T-cell (primary cell): ENCODE data around the gene ANO2. TPM values are rescaled to one million over a fixed set of nuclear protein-coding genes. Genes with fewer than 3 reads are reported as not detected.

ENCODE experiments used
- ATAC-seq, 4 experiments: fragments of 200-7000 bp in 3 of 4; fragments of 150-1000 bp in 1 of 4; cut with Tn5 transposase; replicated peaks in 1 of 4; 1 replicate in 3 of 4; 2 replicates in 1 of 4; pipeline ENCODE4 v1.10.0; 2021; ENCODE audit warnings: moderate library complexity in 3 of 4, mild to moderate bottlenecking in 2 of 4, moderate number of reproducible peaks in 1 of 4
- CTCF ChIA-PET, 2 donors: fragments of 300-600 bp; sonication (Branson Sonifier 250); formaldehyde crosslinking; loops; one replicate each; lab custom pipeline; 2022; ENCODE audit warnings: antibody characterized with exemption in 2 of 2; lab: Charles Lee
- POLR2A ChIA-PET, 2 donors: fragments of 300-600 bp; sonication (Branson Sonifier 250); formaldehyde crosslinking; loops; one replicate each; lab custom pipeline; 2022; ENCODE audit warnings: antibody characterized with exemption in 2 of 2; lab: Charles Lee
- DNase-seq, 35 experiments: peaks; one replicate each; pipeline versions ENCODE4 v3.0.0 to v3.0.0-alpha.2; 2013 to 2023
- H3K27ac ChIP-seq: one replicate; pipeline ENCODE4 v1.5.1; 2013; ENCODE audit warnings: low read length
- H3K27me3 ChIP-seq, 2 experiments: replicated peaks in 1 of 2; 1 replicate in 1 of 2; 2 replicates in 1 of 2; pipeline versions ENCODE4 v1.6.1 to v1.7.0; 2013; ENCODE audit warnings: low read length in 1 of 2, mixed read lengths in 1 of 2; ENCODE audit not compliant: control insufficient read depth in 2 of 2, insufficient read depth in 2 of 2; ENCODE audit errors: extremely low read depth in 1 of 2
- H3K36me3 ChIP-seq, 2 donors: 1 replicate in 1 of 2; 2 replicates in 1 of 2; pipeline versions ENCODE4 v1.6.1 to v1.7.0; 2013; ENCODE audit warnings: low read length in 1 of 2; ENCODE audit not compliant: control insufficient read depth in 2 of 2, insufficient read depth in 1 of 2; ENCODE audit errors: extremely low read depth in 1 of 2
- H3K4me1 ChIP-seq, 2 experiments: 1 replicate in 1 of 2; 2 replicates in 1 of 2; pipeline versions ENCODE4 v1.6.1 to v1.7.0; 2013; ENCODE audit warnings: low read length in 2 of 2, mixed read lengths in 1 of 2; ENCODE audit not compliant: insufficient read depth in 2 of 2, control insufficient read depth in 1 of 2; ENCODE audit errors: extremely low read depth in 1 of 2
- H3K4me3 ChIP-seq, 2 donors: 1 replicate in 1 of 2; 2 replicates in 1 of 2; pipeline versions ENCODE4 v1.5.1 to v1.7.0; 2013; ENCODE audit warnings: mild to moderate bottlenecking in 2 of 2, low read length in 1 of 2, moderate library complexity in 1 of 2; ENCODE audit not compliant: control insufficient read depth in 1 of 2; ENCODE audit errors: extremely low read depth in 1 of 2
- H3K9me3 ChIP-seq: 2 replicates; pipeline ENCODE4 v1.7.0; 2013
- H3K27ac Mint-ChIP-seq, 2 donors: one replicate each; pipeline ENCODE4 v1.8.0; 2020 to 2021; ENCODE audit warnings: mild to moderate bottlenecking in 2 of 2, mixed read lengths in 2 of 2
- H3K27me3 Mint-ChIP-seq, 2 donors: one replicate each; pipeline ENCODE4 v1.8.0; 2021 to 2022; ENCODE audit warnings: mixed read lengths in 2 of 2
- H3K36me3 Mint-ChIP-seq: one replicate; pipeline ENCODE4 v1.8.0; 2021; ENCODE audit warnings: mixed read lengths
- H3K4me1 Mint-ChIP-seq, 3 donors: one replicate each; pipeline ENCODE4 v1.8.0; 2020 to 2022; ENCODE audit warnings: mixed read lengths in 3 of 3, mild to moderate bottlenecking in 1 of 3
- H3K4me3 Mint-ChIP-seq, 3 donors: one replicate each; pipeline ENCODE4 v1.8.0; 2020 to 2022; ENCODE audit warnings: mild to moderate bottlenecking in 3 of 3, mixed read lengths in 3 of 3, moderate library complexity in 3 of 3
- H3K9me3 Mint-ChIP-seq, 3 donors: one replicate each; pipeline ENCODE4 v1.8.0; 2020 to 2022; ENCODE audit warnings: mixed read lengths in 3 of 3
- WGBS: methylation state at CpG from one replicate; pipeline ENCODE4 v1.1.5; 2013; ENCODE audit warnings: missing lambda C conversion rate; ENCODE audit not compliant: insufficient coverage; 5-methylcytosine and 5-hydroxymethylcytosine counted together
- total RNA-seq, 35 experiments: library from RNA in 6 of 35; stranded (reverse) in 6 of 35; fragments of 120-200 nt in 1 of 35; gene quantifications; one replicate each; pipeline versions ENCODE4 v1.2.1 to v1.2.4 and lab custom pipeline; 2013 to 2026

ANO2 gene
- total RNA-seq, 5 donors from 2014 or later (not counting 1 experiment from before 2014, with no cell fraction given), result not detected

GRCh38 chr12:5746036-5746908 is 198.8 kb downstream of the ANO2 start:
- peak overlapping the region in 1 of 3 donors; percentile 2 for H3K4me3 Mint-ChIP-seq
- no peak overlapping the region for H3K27ac ChIP-seq
- H3K4me1 Mint-ChIP-seq, result peaks cover 8 to 17% (median 16%) of the 10 kb centered on the region in 3 donors
- no peak for DNase-seq
- ChIA-PET CTCF (interaction anchor here (0.6 to 1.5 kb wide), 8 partner anchors 12 to 144 kb away, joined by 3 to 6 read pairs (median 3); no protein-coding TSS in a partner anchor), POLR2A (no interaction called here)
- H3K36me3 ChIP-seq, result no peaks in the 10 kb centered on the region
- ATAC-seq, result no peak
- peak overlapping the region in 1 of 2 donors; percentile 67 for H3K27ac Mint-ChIP-seq
- H3K4me1 ChIP-seq, result peaks cover 0 to 15% of the 10 kb centered on the region in 2 experiments
- H3K9me3 Mint-ChIP-seq, result no peaks in the 10 kb centered on the region
- H3K27me3 ChIP-seq, result peaks cover 0 to 4% of the 10 kb centered on the region in 2 experiments
- H3K9me3 ChIP-seq, result no peaks in the 10 kb centered on the region
- H3K36me3 Mint-ChIP-seq, result no peaks in the 10 kb centered on the region
- WGBS, result 82% methylated on average over 5 of the region's 6 CpGs
- peaks cover 4 to 6% of the 10 kb centered on the region in 2 donors for H3K27me3 Mint-ChIP-seq
- H3K4me3 ChIP-seq, result no peak overlapping the region

GRCh38 chr12:5745251-5745888 is 199.7 kb downstream of the ANO2 start:
- peak in 2 of 4 experiments; percentile 50 to 57 for ATAC-seq
- WGBS, result 34% methylated on average over 4 of the region's 6 CpGs
- Histone ChIP-seq H3K27me3 (peaks cover 0 to 7% of the 10 kb centered on the region in 2 experiments), H3K4me3 (no peak overlapping the region), H3K27ac (no peak overlapping the region), H3K4me1 (peaks cover 0 to 15% of the 10 kb centered on the region in 2 experiments), H3K9me3 (no peaks in the 10 kb centered on the region), H3K36me3 (no peaks in the 10 kb centered on the region)
- CTCF ChIA-PET, result interaction anchor here (0.6 to 1.5 kb wide), 8 partner anchors 32 to 143 kb away, joined by 3 to 6 read pairs (median 3); no protein-coding TSS in a partner anchor
- Mint-ChIP-seq H3K27me3 (peaks cover 4 to 6% of the 10 kb centered on the region in 2 donors), H3K36me3 (no peaks in the 10 kb centered on the region), H3K4me3 (no peak overlapping the region), H3K4me1 (peaks cover 8 to 17% (median 16%) of the 10 kb centered on the region in 3 donors), H3K27ac (no peak overlapping the region), H3K9me3 (no peaks in the 10 kb centered on the region)
- POLR2A ChIA-PET, result no interaction called here
- peak in 29 of 35 experiments; percentile 3 to 66 (median 28) for DNase-seq

- Mint-ChIP-seq H3K27me3 (peaks cover 4 to 8% of the 10 kb centered on the region in 2 donors), H3K4me3 (no peak overlapping the region), H3K27ac (no peak overlapping the region), H3K4me1 (peaks cover 6 to 8% (median 8%) of the 10 kb centered on the region in 3 donors), H3K9me3 (no peaks in the 10 kb centered on the region), H3K36me3 (no peaks in the 10 kb centered on the region)
- whole genome bisulfite sequencing, result no CpG with 5 or more reads among the region's 2 CpGs
- ChIA-PET CTCF (interaction anchor here in 1 of 2 donors (0.6 kb wide), 1 partner anchor 886 kb away, joined by 3 read pairs; no protein-coding TSS in a partner anchor), POLR2A (no interaction called here)
- no peak for DNase-seq
- Histone ChIP-seq H3K4me1 (peaks cover 0 to 9% of the 10 kb centered on the region in 2 experiments), H3K27ac (no peak overlapping the region), H3K27me3 (peaks cover 0 to 10% of the 10 kb centered on the region in 2 experiments), H3K36me3 (no peaks in the 10 kb centered on the region), H3K9me3 (no peaks in the 10 kb centered on the region), H3K4me3 (no peak overlapping the region)
- ATAC-seq, result no peak
These were observed 202.8 kb downstream of the ANO2 start for GRCh38 chr12:5742258-5742657.

DNA sequence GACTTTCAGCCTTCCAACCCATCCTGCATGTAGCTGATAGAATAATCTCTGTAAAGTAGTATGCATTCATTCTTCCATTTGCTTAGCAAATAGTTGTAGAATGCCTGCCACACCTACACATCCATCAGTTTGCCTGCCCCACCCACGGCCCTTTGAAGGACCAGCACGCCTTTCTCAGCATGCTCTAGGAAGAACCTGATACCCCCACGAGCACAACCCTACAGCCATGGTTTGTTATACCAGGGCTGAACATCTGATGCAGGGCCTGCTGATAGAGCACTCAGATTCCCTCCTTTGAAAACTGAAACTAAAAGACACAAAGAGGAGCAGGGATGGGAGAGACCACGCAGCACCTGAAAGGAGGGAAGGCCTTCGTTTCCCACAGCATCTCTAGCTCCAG is 205.1 kb downstream of the ANO2 start:
- no peak overlapping the region for H3K27ac ChIP-seq
- WGBS, result 60% methylated on average over 1 of the region's 5 CpGs
- Mint-ChIP-seq H3K27ac (no peak overlapping the region), H3K36me3 (no peaks in the 10 kb centered on the region), H3K27me3 (peaks cover 9 to 12% of the 10 kb centered on the region in 2 donors), H3K4me1 (no peaks in the 10 kb centered on the region), H3K9me3 (no peaks in the 10 kb centered on the region), H3K4me3 (no peak overlapping the region)
- POLR2A ChIA-PET, result no interaction called here
- no peak overlapping the region for H3K4me3 ChIP-seq
- H3K36me3 ChIP-seq, result no peaks in the 10 kb centered on the region
- DNase-seq (no peak), ATAC-seq (no peak)
- H3K9me3 ChIP-seq, result no peaks in the 10 kb centered on the region
- H3K27me3 ChIP-seq, result peaks cover 0 to 6% of the 10 kb centered on the region in 2 experiments
- peaks cover 0 to 2% of the 10 kb centered on the region in 2 experiments for H3K4me1 ChIP-seq
- CTCF ChIA-PET, result no interaction called here

- DNase-seq (no peak), ATAC-seq (no peak)
- Histone ChIP-seq H3K36me3 (no peaks in the 10 kb centered on the region), H3K9me3 (no peaks in the 10 kb centered on the region), H3K4me3 (no peak overlapping the region), H3K27me3 (peaks cover 0 to 6% of the 10 kb centered on the region in 2 experiments), H3K4me1 (peaks cover 0 to 2% of the 10 kb centered on the region in 2 experiments), H3K27ac (no peak overlapping the region)
- WGBS, result no CpG with 5 or more reads among the region's 3 CpGs
- POLR2A ChIA-PET, result no interaction called here
- Mint-ChIP-seq H3K36me3 (no peaks in the 10 kb centered on the region), H3K4me1 (no peaks in the 10 kb centered on the region), H3K4me3 (no peak overlapping the region), H3K27me3 (peaks cover 9% of the 10 kb centered on the region in 2 donors), H3K9me3 (no peaks in the 10 kb centered on the region), H3K27ac (no peak overlapping the region)
- CTCF ChIA-PET, result no interaction called here
These were observed 207.3 kb downstream of the ANO2 start for GRCh38 chr12:5737778-5738177.

DNA sequence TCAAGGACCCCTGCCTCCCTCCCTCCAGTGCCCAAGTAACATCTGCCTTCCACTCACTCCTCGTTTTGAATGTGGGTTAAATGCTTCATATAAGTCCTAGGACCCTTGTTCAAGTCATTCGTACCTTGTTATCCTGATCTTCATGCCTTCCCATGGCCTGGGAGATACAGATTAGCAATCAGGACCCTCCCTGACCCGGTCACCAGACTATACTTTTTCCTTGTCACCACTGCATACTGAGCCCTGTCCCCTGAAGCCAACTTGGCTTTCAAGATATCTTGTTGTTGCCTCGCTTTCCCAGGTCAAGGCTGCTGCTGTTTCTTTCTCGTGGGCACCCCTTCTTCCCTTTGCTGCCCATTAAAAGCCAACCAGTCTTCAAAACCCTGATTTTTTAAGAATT is 208.5 kb downstream of the ANO2 start:
- DNase-seq (no peak), ATAC-seq (no peak)
- ChIA-PET POLR2A (no interaction called here), CTCF (no interaction called here)
- Histone ChIP-seq H3K4me3 (no peak overlapping the region), H3K36me3 (no peaks in the 10 kb centered on the region), H3K27me3 (peaks cover 0 to 6% of the 10 kb centered on the region in 2 experiments), H3K9me3 (no peaks in the 10 kb centered on the region), H3K4me1 (peaks cover 0 to 2% of the 10 kb centered on the region in 2 experiments), H3K27ac (no peak overlapping the region)
- Mint-ChIP-seq H3K27me3 (peaks cover 5 to 6% of the 10 kb centered on the region in 2 donors), H3K9me3 (no peaks in the 10 kb centered on the region), H3K4me3 (no peak overlapping the region), H3K27ac (no peak overlapping the region), H3K36me3 (no peaks in the 10 kb centered on the region), H3K4me1 (no peaks in the 10 kb centered on the region)
- WGBS, result 54% methylated on average over 4 of the region's 5 CpGs
